ENCODE results near the gene RPS28.
"Not testable (repeated sequence)": the region's sequence is repeated elsewhere in the genome, so short reads cannot be mapped to it uniquely, and the experiment has no call there.

The RPS28 gene

GRCh38 chr19:8342684-8343482, 21.6 kb downstream of the RPS28 start, which contains the start of gene KANK3:
TSS of gene KANK3 (minus strand) at chr19:8343262. CDS start at chr19:8337828, 5,434 bp downstream.
- DNase-seq, result peak; percentile 96

- no peak for DNase-seq
These were observed 22.2 kb downstream of the RPS28 start for GRCh38 chr19:8343483-8343844.

GRCh38 chr19:8349629-8350372, 28.5 kb downstream of the RPS28 start:
- not testable (repeated sequence) for DNase-seq

GRCh38 chr19:8352134-8352827, 31.0 kb downstream of the RPS28 start:
- no peak for DNase-seq

GRCh38 chr19:8352845-8353244, 31.5 kb downstream of the RPS28 start:
- DNase-seq, result not testable (repeated sequence)

GRCh38 chr19:8355631-8356402, 34.5 kb downstream of the RPS28 start:
- DNase-seq, result no peak

GRCh38 chr19:8357007-8357521, 35.8 kb downstream of the RPS28 start:
- no peak for DNase-seq

GRCh38 chr19:8358948-8359347, 37.7 kb downstream of the RPS28 start:
- no peak for DNase-seq

GRCh38 chr19:8360196-8360595, 38.9 kb downstream of the RPS28 start:
- no peak for DNase-seq

- DNase-seq, result peak; percentile 17
These were observed 40.9 kb downstream of the RPS28 start for GRCh38 chr19:8361921-8362793.

GRCh38 chr19:8363803-8364771, 42.8 kb downstream of the RPS28 start, which contains the start of gene ANGPTL4:
TSS of gene ANGPTL4 (plus strand) at chr19:8364155. CDS start at chr19:8364322, 167 bp downstream.
- DNase-seq, result peak; percentile 60

- no peak for DNase-seq
These were observed 44.9 kb downstream of the RPS28 start for GRCh38 chr19:8366121-8366581.

- DNase-seq, result no peak
These were observed 45.6 kb downstream of the RPS28 start for GRCh38 chr19:8366961-8367326.

GRCh38 chr19:8367327-8368001, 46.2 kb downstream of the RPS28 start:
- DNase-seq, result no peak

- DNase-seq, result no peak
These were observed 49.1 kb downstream of the RPS28 start for GRCh38 chr19:8370176-8371010.

- no peak for DNase-seq
These were observed 49.9 kb downstream of the RPS28 start for GRCh38 chr19:8371011-8371804.

Data from activated CD4-positive, alpha-beta T cell treated with anti-CD3 and anti-CD28 coated beads, Interleukin-2, Interleukin-6, amounts not matched to agents 100 ng/mL and 50 ng/mL, durations not matched to agents 16 hours and 8 hours (primary cell).